Liver (tissue), 9 donors: ENCODE results near the gene MTG1. TPM values are rescaled to one million over a fixed set of nuclear protein-coding genes. Genes with fewer than 3 reads are reported as not detected.

Experiments used
- DNase-seq: peaks from one replicate; pipeline ENCODE4 v3.0.0-alpha.2; 2017; ENCODE audit warnings: low spot score
- H3K27ac ChIP-seq, 2 donors: one replicate each; pipeline ENCODE4 v1.7.0; 2013; ENCODE audit warnings: inconsistent platforms in 2 of 2, low read length in 2 of 2, control low read depth in 1 of 2, low read depth in 1 of 2, mild to moderate bottlenecking in 1 of 2
- H3K27me3 ChIP-seq, 4 donors: one replicate each; pipeline versions ENCODE4 v1.6.1 to v1.7.0; 2013; ENCODE audit warnings: low read length in 3 of 4, inconsistent platforms in 1 of 4, mild to moderate bottlenecking in 1 of 4, moderate library complexity in 1 of 4; ENCODE audit not compliant: control insufficient read depth in 4 of 4, insufficient read depth in 4 of 4
- H3K36me3 ChIP-seq, 4 donors: one replicate each; pipeline versions ENCODE4 v1.6.1 to v1.7.0; 2013; ENCODE audit warnings: low read length in 3 of 4, mild to moderate bottlenecking in 3 of 4, low read depth in 1 of 4, moderate library complexity in 1 of 4; ENCODE audit not compliant: control insufficient read depth in 4 of 4, insufficient read depth in 3 of 4
- H3K4me1 ChIP-seq, 4 donors: one replicate each; pipeline versions ENCODE4 v1.6.1 to v1.7.0; 2013; ENCODE audit warnings: low read length in 3 of 4, mild to moderate bottlenecking in 3 of 4, moderate library complexity in 1 of 4; ENCODE audit not compliant: control insufficient read depth in 4 of 4, insufficient read depth in 4 of 4
- H3K4me3 ChIP-seq, 3 donors: one replicate each; pipeline versions ENCODE4 v1.6.1 to v1.7.0; 2013; ENCODE audit warnings: low read length in 3 of 3, control low read depth in 1 of 3, low read depth in 1 of 3, mild to moderate bottlenecking in 1 of 3
- H3K9ac ChIP-seq, 2 donors: one replicate each; pipeline ENCODE4 v1.7.0; 2013; ENCODE audit warnings: low read length in 2 of 2, mild to moderate bottlenecking in 2 of 2, moderate library complexity in 2 of 2, control low read depth in 1 of 2, low read depth in 1 of 2
- H3K9me3 ChIP-seq, 4 donors: one replicate each; pipeline versions ENCODE4 v1.6.1 to v1.7.0; 2013; ENCODE audit warnings: low read length in 3 of 4; ENCODE audit not compliant: control insufficient read depth in 4 of 4
- ATF3 ChIP-seq: IDR thresholded peaks from 2 replicates; pipeline ENCODE4 v1.6.1; 2016; ENCODE audit warnings: antibody characterized with exemption
- CTCF ChIP-seq: fragments of 150-350 bp; IDR thresholded peaks from 2 replicates; pipeline ENCODE4 v1.5.1; 2017; ENCODE audit warnings: improper control_type of control experiment, low read depth, low read length; ENCODE audit not compliant: missing input control
- FOXA1 ChIP-seq: IDR thresholded peaks from 2 replicates; pipeline ENCODE4 v1.6.1; 2016; ENCODE audit warnings: antibody characterized with exemption
- GABPA ChIP-seq, 2 donors: IDR thresholded peaks in 1 of 2; conservative IDR thresholded peaks in 1 of 2; 2 replicates each; pipeline ENCODE4 v1.6.1; 2016; ENCODE audit warnings: antibody characterized with exemption in 2 of 2, mild to moderate bottlenecking in 1 of 2, moderate library complexity in 1 of 2
- HNF4A ChIP-seq, 2 donors: conservative IDR thresholded peaks; 2 replicates each; pipeline ENCODE4 v1.6.1; 2016; ENCODE audit warnings: antibody characterized with exemption in 2 of 2, mild to moderate bottlenecking in 2 of 2
- HNF4G ChIP-seq: IDR thresholded peaks from 2 replicates; pipeline ENCODE4 v1.6.1; 2016; ENCODE audit warnings: antibody characterized with exemption
- JUND ChIP-seq, 2 donors: IDR thresholded peaks; 2 replicates each; pipeline ENCODE4 v1.6.1; 2016; ENCODE audit warnings: antibody characterized with exemption in 2 of 2
- MAX ChIP-seq: IDR thresholded peaks from 2 replicates; pipeline ENCODE4 v1.6.1; 2016; ENCODE audit warnings: antibody characterized with exemption
- NR2F2 ChIP-seq: IDR thresholded peaks from 2 replicates; pipeline ENCODE4 v1.6.1; 2016; ENCODE audit warnings: antibody characterized with exemption
- RAD21 ChIP-seq, 2 donors: IDR thresholded peaks; 2 replicates each; pipeline ENCODE4 v1.6.1; 2016; ENCODE audit warnings: antibody characterized with exemption in 2 of 2, mild to moderate bottlenecking in 2 of 2
- REST ChIP-seq: IDR thresholded peaks from 2 replicates; pipeline ENCODE4 v1.6.1; 2016; ENCODE audit warnings: antibody characterized with exemption, mild to moderate bottlenecking
- RXRA ChIP-seq, 2 donors: IDR thresholded peaks; 2 replicates each; pipeline ENCODE4 v1.6.1; 2017 to 2018; ENCODE audit warnings: antibody characterized with exemption in 2 of 2, mild to moderate bottlenecking in 1 of 2
- SP1 ChIP-seq: IDR thresholded peaks from 2 replicates; pipeline ENCODE4 v1.6.1; 2018; ENCODE audit warnings: antibody characterized with exemption, mild to moderate bottlenecking
- YY1 ChIP-seq: IDR thresholded peaks from 2 replicates; pipeline ENCODE4 v1.6.1; 2016; ENCODE audit warnings: antibody characterized with exemption, mild to moderate bottlenecking
- WGBS: extraction: QIAGEN DNeasy Blood & Tissue Kit; methylation state at CpG from one replicate; pipeline ENCODE4 v1.1.7; 2013; 5-methylcytosine and 5-hydroxymethylcytosine counted together
- polyA plus RNA-seq, 2 donors: library from polyadenylated mRNA; stranded (reverse) in 1 of 2; unstranded in 1 of 2; fragments of 200-250 nt in 1 of 2; fragments of >200 nt in 1 of 2; fragmentation: Nextera tagmentation in 1 of 2; extraction: Ambion mirVana in 1 of 2; gene quantifications; one replicate each; pipeline versions ENCODE4 v1.2.1 to v1.2.3, GENCODE V29; 2013 to 2015
- total RNA-seq, 2 donors: library from RNA; depleted of rRNA; stranded (reverse); fragments of >200 nt; gene quantifications; one replicate each; pipeline ENCODE4 v1.2.3, GENCODE V29; 2014
- donor health status: healthy.
- donor health status: healthy.
- donor health status: healthy.
- donor health status: healthy.
- donor health status: healthy.

The MTG1 gene
- total and polyA plus RNA-seq, 4 donors, result 19.4 to 70.6 (median 38.2) TPM

GRCh38 chr10:133396035-133396624 lies 2.2 kb downstream of the MTG1 start:
- H3K9me3 ChIP-seq, result no peaks in the 10 kb centered on the region
- H3K4me3 ChIP-seq, result no peak overlapping the region
- peaks cover 11 to 25% (median 14%) of the 10 kb centered on the region in 4 donors for H3K36me3 ChIP-seq
- DNase-seq, result no peak
- no peak for TF ChIP-seq NR2F2
- no peak for TF ChIP-seq HNF4A (conservative IDR thresholded peaks at IDR 0.05)
- no peak for TF ChIP-seq RAD21 (IDR thresholded peaks at IDR 0.05)
- no peaks in the 10 kb centered on the region for H3K27me3 ChIP-seq
- 97% methylated on average over 19 of the region's 19 CpGs for WGBS
- peaks cover 5 to 12% (median 7%) of the 10 kb centered on the region in 4 donors for H3K4me1 ChIP-seq
- H3K9ac ChIP-seq, result no peak overlapping the region
- no peak overlapping the region for H3K27ac ChIP-seq

- DNase-seq, result no peak
- Histone ChIP-seq H3K27me3 (no peaks in the 10 kb centered on the region), H3K9ac (no peak overlapping the region), H3K4me1 (peaks cover 5 to 12% (median 7%) of the 10 kb centered on the region in 4 donors), H3K36me3 (peaks cover 9 to 35% (median 22%) of the 10 kb centered on the region in 4 donors), H3K4me3 (no peak overlapping the region), H3K9me3 (no peaks in the 10 kb centered on the region), H3K27ac (no peak overlapping the region)
- TF ChIP-seq RAD21 (IDR thresholded peaks at IDR 0.05), result no peak
- TF ChIP-seq RXRA (IDR thresholded peaks at IDR 0.05), result no peak
- TF ChIP-seq HNF4G, result no peak
- no peak for TF ChIP-seq ATF3
- no peak for TF ChIP-seq FOXA1
- no peak for TF ChIP-seq REST
- no peak for TF ChIP-seq CTCF
- TF ChIP-seq MAX, result no peak
- no peak for TF ChIP-seq GABPA (IDR thresholded peaks at IDR 0.05 in 1 of 2, conservative IDR thresholded peaks at IDR 0.05 in 1 of 2)
- no peak for TF ChIP-seq YY1
- TF ChIP-seq SP1, result no peak
- TF ChIP-seq NR2F2, result no peak
- TF ChIP-seq HNF4A (conservative IDR thresholded peaks at IDR 0.05), result no peak
- TF ChIP-seq JUND (IDR thresholded peaks at IDR 0.05), result no peak
- 98% methylated on average over 7 of the region's 7 CpGs for WGBS
Observed at GRCh38 chr10:133397938-133398337, 4.0 kb downstream of the MTG1 start.
